Measurements from ENCODE around the gene CEP41.

- no peak for TF ChIP-seq CTCF (IDR thresholded peaks at IDR 0.05)
- no peak for TF ChIP-seq POLR2A (IDR thresholded peaks at IDR 0.05)
- no peak for TF ChIP-seq EP300 (IDR thresholded peaks at IDR 0.05)
Observed at GRCh38 chr7:130429019-130429418, 11.8 kb downstream of the CEP41 start.
